T-helper 1 cell (primary cell): Measurements from ENCODE around the gene ETFA.
A peak's percentile ranks its signal among the peaks of the same experiment; 100 is the strongest.

Experiments used
- DNase-seq, 5 donors: peaks; one replicate each; pipeline ENCODE4 v3.0.0-alpha.2; 2012 to 2020

ETFA gene

DNA sequence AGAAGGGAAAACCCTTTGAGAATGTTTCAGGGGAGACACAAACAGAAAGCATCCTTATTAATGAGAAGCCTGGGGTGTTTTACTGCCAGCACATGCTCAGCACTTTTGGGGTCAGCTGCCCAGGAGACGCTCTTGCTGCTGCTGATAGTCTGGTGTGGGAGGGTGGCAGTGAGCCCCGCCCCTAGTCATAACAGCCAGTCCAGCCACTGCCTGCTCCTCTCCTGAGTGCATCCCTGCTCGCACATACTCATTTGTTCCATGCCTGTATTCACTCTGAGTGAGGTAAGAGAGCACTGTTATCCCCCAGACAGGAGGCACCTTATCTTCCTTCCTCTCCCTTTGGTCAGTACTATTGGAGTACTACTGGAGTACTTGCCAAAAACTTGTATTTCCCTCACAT is 101.3 kb downstream of the ETFA start:
- DNase-seq, result no peak

DNA sequence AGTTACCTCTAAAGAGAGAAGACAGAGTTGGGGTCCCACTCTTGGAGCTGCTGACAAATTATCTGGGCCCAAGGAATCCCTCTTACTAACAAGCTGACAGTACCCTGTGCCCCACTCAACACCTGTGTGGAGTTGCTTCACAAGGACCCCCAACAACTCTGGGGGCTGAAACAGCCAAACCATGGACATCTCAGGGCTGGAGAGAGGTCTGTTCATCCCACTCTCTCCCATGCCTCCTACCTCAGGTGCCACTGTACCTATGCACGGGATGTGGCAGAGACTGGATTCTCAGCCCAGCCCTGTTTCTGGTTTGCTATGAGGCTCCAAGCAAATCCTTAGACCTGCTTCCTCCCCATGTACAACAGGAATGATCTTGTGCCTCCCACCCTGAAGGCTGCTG is 101.7 kb downstream of the ETFA start:
- no peak for DNase-seq

DNA sequence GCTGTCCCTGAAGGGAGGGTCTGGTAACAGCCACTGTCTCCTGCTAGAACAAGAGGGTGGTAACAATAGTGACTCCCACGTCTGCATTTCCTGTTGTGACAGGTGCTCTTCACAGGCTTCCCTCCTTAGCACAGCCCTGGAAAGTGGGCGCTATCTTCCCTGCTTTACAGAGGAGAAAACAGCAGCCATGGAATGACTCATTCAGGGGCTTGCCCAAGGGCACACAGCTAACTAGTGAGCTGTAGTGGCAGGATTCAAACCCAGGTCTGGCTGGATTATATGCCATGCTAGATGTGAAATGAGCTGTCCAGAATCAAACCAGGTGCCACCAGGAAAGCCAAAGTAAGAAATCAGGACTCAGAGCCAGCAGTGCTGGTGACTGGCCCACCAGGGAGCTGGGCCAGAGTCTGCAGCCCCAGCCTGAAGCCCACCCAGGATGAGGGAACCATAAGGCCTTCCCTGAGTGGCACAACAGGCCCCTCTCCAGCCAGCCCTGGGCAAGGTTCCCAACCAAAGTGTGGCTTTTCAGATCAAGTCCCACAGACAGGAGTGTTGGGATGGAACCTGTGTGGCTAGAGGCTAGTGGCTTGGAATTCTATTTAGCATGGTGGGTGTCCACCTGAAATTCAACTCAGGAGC is 102.4 kb downstream of the ETFA start:
- no peak for DNase-seq

DNA sequence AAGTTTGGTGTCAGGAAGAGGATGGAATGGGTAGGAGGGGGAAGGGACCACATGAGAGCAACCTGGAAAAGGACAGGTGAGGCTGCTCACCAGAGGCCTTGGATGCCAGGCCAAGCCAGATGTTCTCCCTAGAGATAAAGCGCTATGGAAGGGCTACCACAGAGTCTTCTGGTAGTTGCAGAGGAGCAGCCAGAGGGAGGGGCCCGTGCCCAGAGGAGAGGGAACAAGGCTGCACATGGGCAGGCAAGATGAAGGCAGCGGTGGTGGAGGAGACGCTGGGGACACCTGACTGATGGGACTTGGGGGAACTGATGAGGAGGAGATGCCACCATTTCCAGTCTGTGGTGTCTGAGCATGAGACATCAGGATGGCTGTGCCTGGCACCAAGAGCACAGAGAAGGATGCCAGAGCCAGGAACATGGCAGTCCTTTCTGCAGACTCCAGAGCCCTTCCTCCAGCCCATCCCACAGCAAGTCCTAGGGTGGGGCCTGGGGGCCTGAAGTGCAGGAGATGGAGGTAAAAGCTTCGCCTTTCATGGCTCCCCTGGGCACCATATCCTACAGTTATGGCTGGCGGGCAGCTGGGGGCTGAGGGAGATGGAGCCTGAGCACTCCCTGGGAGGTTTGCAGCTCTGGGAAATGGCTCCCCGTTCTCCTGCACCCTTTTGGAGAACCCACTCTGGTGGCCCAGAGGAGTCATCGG is 103.0 kb downstream of the ETFA start:
- no peak for DNase-seq

DNA sequence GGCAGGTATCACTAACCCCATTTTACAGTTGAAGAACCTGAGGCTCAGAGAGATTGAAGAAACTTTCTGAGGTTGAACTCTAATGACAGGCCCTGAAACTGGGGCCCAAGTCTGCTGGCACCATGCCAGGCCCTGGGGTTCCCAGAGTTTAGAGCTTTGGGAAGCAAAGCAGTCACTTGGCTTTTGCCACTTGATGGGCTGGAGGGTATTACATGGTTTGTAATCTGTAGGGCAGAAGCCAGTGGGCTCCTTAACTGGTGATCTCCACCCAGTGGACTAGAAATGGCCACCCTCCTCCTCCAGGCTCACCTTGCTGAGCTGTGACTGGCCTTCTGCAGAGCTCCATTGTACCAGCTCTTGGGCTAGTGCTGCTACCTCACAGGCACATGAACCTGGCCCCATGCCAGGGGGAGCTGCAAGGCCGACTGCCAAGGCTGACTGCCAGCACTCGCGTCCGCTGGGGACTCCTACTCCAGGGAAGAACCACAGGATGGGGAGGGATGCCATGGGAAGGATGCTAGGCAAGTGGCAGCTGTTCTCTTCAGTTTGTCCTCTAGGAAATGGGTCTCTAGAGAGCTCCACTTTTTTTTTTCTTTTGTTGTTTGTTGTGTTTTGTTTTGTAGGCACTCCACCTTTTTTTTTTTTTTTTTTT is 104.8 kb downstream of the ETFA start:
- DNase-seq, result no peak

DNA sequence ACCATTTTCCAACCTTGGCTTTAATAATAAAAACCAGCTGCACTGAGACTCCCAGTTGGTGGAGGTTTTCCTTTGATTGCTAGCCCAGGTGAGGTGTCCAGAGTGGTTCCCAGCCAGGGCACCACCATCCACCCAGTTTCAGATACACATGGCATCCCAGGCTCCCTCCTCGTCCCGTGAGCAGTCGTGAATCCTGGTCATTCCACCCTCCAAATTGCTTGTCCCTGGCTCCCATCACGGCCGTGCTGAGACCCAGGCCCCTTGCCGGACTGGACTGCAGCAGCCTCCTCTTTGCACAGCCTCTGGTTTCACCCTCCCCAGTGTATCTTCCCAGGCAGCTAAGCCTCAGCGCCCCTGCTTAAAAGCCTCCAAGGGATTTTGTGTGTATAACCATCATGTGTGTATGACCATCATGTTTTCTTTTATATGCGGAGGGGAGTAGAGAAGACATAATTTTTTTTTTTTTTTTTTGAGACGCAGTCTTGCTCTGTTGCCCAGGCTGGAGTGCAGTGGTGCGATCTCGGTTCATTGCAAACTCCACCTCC is 106.3 kb downstream of the ETFA start:
- DNase-seq, result no peak

DNA sequence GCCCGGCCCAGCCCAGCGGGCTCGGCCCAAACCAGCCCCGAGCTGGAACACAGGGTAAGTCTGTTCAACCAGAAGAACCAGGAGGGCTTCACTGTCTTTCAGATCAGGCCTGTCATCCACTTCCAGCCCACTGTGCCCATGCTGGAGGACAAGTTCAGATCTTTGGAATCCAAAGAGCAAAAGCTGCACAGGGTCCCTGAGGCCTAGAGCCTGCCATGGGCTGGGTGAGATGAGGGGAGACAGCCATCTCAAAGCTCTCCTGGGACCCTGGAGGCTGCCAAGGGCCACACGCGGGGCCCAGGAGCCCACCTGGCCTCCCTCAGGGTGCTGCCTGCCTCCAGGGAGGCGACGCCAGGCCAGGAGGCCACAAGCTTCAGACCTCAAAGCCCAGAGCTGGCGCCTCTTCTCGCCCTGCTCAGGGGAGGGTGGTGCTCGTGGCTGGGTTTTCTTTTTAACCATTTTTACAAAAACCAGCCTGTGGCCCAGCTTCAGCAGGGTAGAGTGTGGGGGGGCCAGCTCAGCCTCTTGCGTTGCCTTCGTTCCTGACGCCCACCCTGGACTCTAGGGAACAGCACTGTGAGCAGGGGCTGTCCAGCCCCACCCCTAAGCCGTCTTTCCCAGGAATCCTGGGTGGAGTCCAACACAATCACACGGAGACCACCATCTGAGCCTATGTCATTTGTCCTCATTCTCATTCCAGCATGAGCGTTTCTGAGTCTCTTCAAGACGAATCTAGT is 107.0 kb downstream of the ETFA start:
- DNase-seq, result no peak

DNA sequence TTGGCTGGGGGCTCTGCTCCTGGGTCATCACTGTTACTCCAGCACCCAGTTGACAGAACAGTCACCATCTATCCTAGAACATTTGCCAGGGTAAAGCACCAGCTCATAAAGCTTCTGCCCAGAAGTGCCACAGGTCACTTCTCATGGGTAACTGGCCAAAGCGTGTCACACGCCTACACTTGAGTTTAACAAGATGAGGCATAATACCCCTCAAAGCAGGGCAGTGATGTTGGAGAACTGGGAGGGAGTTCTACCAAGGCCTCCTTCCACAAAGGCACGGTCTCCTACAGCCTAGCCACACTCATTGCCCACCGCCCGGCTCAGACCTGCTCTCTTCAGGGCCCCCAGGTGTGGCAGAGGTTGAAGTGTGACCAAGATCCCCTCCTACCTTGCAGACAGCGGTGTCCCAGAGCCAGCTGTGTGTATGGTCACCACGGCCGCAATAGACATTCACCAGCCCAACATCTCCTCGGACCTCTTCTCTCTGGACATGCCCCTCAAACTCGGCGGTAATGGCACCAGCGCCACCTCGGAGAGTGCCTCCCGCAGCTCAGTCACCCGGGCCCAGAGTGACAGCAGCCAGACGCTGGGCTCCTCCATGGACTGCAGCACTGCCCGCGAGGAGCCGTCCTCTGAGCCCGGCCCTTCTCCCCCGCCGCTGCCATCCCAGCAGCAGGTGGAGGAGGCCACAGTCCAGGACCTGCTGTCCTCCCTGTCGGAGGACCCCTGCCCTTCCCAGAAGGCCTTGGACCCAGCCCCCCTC is 107.7 kb downstream of the ETFA start:
- no peak for DNase-seq

DNA sequence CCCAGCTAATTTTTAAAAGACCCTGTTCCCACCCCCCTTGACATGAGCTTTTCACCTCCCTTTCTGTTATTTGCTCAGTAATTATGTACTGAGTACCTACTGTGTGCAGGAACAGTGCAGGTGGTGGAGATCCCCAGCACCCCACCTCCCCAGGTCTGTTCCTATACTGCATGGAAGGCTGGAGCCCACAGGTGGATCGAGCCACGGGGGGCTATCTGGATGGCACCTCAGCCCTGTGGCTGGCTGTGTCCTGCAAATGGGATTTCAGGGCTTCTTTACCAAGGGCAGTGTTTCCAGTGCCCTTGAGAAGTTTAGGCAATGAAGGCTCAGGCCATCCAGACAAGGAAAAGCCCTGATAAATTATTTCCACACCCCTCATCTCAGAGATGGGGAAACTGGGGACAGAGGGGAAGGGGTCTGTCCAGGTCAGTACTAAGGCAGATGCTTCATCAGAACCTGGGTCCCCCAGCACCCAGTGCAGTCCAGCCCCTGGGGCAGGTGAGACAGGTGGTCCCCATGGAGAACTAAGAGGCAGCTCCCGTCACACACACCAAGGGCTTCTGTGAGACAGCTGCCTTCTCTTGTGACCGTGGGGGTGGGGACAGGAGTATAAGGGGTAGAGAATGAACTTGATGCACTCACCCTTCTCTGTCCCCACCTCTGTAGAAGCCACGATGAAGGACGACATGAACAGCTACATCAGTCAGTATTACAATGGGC is 109.6 kb downstream of the ETFA start:
- no peak for DNase-seq

DNA sequence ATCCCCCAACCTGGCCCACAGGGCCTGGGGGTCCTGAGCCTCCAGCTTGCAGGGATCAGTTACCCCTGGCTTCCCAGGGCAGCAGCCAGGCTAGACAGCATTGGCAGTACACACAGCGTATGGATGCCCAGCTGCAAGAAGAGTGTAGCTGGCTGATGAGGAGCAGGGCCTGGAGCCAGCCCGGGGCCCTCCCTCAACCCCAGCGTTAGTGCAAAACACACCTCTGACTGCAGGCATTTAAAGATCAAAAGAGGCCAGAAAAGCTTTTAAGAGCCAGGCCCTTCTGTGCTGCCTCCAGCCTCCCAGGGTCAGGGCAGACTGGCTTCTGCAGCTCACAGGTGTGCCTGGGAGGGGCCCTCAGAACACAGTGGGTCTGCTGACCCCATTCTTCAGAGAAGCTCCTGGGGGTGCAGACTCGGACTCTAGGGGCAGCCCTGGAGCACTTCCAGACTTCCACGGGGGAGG is 110.6 kb downstream of the ETFA start:
- DNase-seq, result no peak

DNA sequence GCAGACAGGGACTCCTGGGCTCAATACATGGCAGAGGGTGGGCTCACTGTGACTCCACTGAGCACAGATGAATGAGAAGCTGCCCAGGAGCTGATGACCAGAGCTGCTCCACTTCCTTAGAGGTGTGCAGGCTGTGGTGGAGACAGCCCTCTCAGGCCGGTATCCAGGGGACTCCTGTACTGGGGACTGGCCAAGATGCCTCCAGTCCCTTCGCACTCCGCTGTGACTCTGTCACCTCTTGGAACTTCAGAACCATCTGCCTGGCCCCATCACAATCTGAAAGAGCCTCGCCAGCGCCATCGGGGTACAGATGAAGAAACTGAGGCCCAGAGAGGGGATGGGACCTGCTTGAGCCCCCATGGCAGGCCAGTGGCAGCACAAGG is 111.2 kb downstream of the ETFA start:
- DNase-seq, result no peak

DNA sequence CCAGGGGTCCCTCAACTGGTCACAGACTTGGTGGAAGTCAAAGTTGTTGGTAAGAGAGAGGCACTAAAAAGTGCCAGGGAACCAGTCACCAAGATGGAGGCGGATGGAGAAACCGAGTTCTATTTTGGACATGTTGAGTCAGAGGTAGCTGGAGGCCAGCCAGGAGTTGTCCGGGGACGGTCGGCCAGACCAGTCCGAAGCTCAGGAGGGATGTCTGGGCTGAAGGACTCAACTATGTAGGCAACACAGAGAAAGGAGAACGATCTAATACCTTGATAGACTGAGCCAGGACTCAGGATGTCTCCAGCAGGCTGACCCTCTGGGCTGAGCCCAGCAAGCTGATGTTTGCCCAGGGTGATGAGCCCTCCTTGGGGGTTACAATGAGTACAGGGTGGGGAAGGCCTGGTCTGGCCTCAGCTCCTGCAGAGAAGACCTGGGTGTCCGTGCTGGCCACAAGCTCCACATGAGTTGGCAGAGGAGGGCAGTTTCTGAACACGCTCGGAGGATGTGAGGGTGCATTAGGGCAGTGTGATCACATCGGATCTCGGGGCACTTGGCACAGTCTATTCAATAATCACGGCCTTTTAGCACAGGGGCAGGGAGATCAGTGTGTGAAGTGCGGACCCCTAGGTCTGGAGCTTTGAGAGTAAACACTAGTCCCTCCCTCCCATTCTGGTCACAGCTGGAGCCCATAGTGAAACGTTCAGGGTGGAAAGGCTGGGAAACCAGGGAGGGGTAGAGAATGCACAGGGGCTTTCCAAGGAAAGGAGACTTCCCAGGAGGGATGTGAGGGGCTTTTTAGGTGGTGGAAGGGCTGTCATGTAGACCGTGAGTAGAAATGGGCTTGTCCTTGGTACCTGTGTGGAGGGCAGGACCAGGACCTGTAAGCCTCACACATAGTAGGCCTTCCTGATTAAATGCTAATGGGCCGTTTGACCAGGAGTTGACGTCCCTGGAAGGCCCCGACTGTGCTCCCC is 111.9 kb downstream of the ETFA start:
- DNase-seq, result no peak

DNA sequence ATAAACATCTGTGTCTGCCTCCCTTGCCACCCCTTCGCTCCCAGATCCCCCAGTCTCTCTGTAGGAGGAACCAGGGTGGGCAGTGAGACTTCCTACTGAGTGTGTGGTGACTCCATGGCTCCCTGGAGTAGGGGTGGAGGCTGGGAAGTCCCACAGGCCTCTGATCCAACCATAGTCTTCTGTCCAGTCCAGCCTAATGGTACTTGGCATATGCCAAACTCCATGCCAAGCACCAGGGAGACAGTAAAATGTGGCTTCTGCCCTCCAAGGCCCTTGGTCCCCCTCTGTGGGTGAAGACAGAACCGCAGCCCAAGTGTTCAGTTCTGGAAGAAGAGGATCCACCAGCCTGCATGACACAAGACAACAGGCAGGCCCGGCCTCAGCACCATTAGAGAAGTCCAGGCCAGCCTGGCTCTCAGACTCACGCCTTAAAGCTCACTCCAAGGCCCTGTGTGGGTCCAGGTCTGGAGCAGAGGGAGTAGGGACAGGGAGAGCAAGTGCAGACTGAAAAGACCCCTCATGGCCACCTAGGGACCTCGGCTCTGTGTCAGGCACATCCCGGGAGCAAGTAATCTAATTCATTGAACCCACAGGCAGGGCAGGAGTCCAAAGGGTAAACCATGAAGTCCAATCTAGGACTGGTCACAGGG is 112.7 kb downstream of the ETFA start:
- no peak for DNase-seq

DNA sequence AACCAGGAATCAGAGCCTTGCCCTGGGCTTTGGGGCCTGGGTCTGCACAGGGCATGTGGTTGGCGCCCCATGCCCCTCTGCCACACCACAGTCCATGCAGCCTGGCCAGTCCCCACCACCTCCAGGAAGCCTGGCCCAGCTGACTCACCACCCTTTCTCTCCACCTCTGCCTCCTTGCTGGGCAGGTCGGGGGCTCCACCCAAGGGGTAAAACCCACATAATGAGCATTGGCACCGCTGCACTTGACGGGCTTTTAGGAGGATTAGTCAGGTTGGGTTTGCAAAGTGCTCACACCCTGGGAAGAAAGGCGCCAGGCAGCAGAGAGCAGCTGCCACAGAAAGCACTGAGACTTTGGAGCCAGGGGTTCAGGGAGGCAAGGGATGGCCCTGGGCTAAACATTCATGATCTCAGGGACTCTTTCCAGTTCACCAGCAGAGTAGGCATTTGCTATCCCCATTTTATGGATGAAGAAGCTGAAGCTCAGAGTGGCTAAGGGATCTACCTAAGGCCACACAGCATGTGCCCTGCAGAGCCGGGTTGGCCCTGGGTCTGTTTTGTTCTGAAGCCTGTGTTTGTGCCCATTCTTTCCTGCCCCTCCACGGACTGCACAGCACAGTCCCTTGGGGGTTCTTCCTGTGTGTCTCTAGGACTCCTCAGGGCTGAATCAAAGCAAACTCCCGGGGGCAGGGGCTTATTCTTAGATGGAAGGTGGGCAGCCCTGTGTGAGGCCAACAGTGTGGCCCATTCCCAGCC is 113.4 kb downstream of the ETFA start:
- DNase-seq, result peak in 1 of 5 donors; percentile 9

DNA sequence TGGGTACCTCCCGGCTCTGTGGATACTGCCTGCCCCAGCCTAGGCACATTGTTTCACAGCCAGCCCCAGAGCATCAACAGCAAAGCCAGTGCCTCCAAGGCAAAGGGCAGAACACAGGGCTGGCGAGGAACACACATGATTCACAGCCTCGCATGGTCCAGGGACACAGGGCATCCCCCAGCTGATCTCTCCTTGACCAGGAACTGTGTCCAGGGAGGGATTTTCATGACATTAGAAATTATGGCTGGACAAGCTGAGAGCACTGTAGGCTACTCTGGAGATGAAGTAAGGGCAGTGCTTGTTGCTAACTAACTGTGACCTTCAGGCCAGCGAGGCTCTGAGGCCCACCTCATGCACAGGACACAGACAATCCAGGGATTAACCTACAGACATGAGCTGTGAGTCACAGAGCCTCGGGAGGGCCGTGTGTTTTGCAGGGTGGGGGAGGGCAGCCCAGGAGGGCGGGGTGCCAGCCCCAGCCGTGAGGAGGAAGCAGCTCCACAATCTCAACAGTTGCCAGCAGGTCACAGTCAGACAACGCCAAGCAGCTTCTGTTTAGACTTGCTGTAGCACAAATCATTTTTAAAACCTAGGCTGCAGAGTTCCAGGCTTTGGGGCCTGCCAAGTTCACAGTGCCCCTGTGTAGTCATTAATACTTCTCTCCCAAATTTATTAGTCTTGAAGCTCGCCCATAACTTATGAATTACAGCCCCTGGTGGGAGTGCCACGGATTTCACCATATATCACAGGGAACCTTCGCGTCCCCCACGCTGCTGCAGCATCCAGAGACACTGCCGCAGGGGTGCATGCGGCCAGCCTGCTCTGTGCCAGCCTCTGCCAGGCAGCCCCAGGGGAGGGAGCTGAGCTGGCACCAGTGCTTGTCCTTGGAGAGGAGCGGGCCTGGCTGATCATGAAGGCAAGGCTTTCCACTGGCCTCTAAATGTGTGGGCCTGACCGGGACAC is 114.7 kb downstream of the ETFA start:
- peak in 1 of 5 donors; percentile 18 for DNase-seq

DNA sequence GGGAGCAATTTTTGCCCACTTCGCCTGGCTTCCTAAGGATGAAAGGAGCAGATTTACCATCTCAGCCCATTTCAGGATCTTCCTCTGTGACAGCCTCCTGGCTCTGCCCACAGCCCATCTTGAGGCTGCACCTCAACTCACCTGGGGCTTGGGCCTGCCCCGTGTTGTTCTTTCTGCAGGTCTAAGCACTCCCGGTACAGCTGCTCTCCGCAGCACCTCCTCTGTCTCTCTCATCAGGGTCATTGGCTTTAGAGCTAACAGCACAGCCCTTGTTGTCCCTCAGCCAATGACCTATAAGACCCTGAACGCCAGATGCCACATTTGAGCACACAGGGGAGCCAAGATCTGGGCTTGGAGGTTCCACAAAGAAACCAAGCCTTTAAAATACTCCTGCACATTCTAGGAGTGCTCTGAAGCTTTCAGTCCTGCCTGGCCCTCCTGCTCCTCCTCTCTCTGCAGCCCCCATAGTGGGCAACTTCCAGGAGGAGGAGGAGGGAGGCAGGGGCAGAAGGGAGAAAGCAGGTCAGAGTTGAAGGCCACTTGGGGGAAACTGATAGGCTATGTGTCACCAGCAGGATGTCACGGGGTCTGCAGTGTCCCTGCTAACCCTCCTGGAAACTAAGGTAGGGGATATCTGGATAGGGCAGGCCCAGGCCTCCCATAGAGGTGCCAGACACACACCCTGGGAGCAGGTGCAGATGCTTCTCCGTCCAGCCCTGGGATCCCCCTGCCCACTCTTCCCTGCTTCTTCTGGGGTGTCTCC is 115.6 kb downstream of the ETFA start:
- no peak for DNase-seq

DNA sequence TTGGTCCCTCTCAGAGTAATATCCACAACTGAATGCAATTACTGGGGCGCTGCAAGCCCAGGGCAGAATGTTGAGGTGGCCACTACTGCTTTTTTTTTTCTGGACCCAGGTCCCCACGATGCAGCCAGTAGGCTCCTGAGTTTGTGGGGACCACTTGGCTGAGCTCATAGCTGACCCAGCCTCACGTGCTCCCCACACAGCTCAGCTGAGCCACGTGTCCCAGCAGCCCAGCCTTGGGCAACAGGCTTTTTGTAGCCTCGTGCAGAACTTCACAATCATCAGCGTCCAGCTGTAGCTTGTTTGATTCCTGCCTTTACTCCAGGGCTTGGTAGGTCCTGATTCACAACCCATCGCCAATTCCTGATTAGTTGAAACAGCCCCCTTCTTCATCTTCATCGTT is 117.3 kb downstream of the ETFA start:
- DNase-seq, result no peak
